ENCODE measurements around the gene COL1A2.

COL1A2 gene

GRCh38 chr7:94394437-94395140 lies at the start of gene COL1A2:
Gene COL1A2, plus strand, starts transcription at chr7:94394895. Its CDS starts 137 bp downstream, at chr7:94395032.
- Histone ChIP-seq H3K36me3 (ENCODE audit: control insufficient read depth in 1 of 2, insufficient read depth in 2 of 2, low read length in 2 of 2) (no peaks in the 10 kb centered on the region), H3K4me1 (ENCODE audit: control insufficient read depth in 1 of 2, insufficient read depth in 2 of 2, low read length in 2 of 2) (peaks cover 0 to 7% of the 10 kb centered on the region in 2 donors), H3K27me3 (ENCODE audit: control insufficient read depth in 1 of 2, insufficient read depth in 2 of 2, low read length in 2 of 2) (peaks cover 0 to 4% of the 10 kb centered on the region in 2 donors), H3K9ac (ENCODE audit: low read depth in 1 of 2, low read length in 2 of 2) (peak within 1 kb of the TSS; percentile 52 to 56), H3K4me3 (ENCODE audit: low read depth in 1 of 2, low read length in 2 of 2) (peak within 1 kb of the TSS; percentile 46 to 72), H3K9me3 (ENCODE audit: control insufficient read depth in 1 of 2, low read length in 2 of 2) (no peaks in the 10 kb centered on the region), H3K27ac (ENCODE audit: low read depth, low read length) (peak within 1 kb of the TSS; percentile 74)

DNA sequence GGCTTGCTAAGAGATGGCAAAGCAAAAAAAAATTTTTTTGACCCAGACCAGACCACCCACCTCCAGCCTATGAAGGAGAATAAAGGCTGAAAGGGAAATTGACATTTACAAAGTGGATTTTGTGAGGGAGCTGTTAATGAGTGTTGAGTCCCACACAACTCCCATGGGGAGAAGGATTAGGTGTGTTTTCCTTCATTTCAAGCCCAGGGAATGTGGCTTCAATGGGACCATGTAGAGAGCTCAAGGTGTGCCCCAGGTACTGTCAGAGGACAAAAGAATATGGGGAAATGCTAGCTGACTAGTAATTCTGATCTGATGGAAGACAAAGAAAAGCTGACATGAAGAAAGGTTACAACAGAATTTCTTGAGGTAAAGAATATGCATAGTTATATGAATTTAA lies 48.8 kb upstream of the COL1A2 start:
- Histone ChIP-seq H3K9me3 (ENCODE audit: control insufficient read depth in 1 of 2, low read length in 2 of 2) (no peaks in the 10 kb centered on the region), H3K27me3 (ENCODE audit: control insufficient read depth in 1 of 2, insufficient read depth in 2 of 2, low read length in 2 of 2) (no peaks in the 10 kb centered on the region), H3K9ac (ENCODE audit: low read depth in 1 of 2, low read length in 2 of 2) (no peak overlapping the region), H3K4me1 (ENCODE audit: control insufficient read depth in 1 of 2, insufficient read depth in 2 of 2, low read length in 2 of 2) (no peaks in the 10 kb centered on the region), H3K36me3 (ENCODE audit: control insufficient read depth in 1 of 2, insufficient read depth in 2 of 2, low read length in 2 of 2) (no peaks in the 10 kb centered on the region), H3K27ac (ENCODE audit: low read depth, low read length) (no peak overlapping the region), H3K4me3 (ENCODE audit: low read depth in 1 of 2, low read length in 2 of 2) (no peak overlapping the region)

GRCh38 chr7:94348142-94348541 lies 46.6 kb upstream of the COL1A2 start:
- no peak overlapping the region for H3K4me3 ChIP-seq (ENCODE audit: low read depth in 1 of 2, low read length in 2 of 2)
- H3K4me1 ChIP-seq (ENCODE audit: control insufficient read depth in 1 of 2, insufficient read depth in 2 of 2, low read length in 2 of 2): no peaks in the 10 kb centered on the region
- no peaks in the 10 kb centered on the region for H3K9me3 ChIP-seq (ENCODE audit: control insufficient read depth in 1 of 2, low read length in 2 of 2)
- no peak overlapping the region for H3K9ac ChIP-seq (ENCODE audit: low read depth in 1 of 2, low read length in 2 of 2)
- no peak overlapping the region for H3K27ac ChIP-seq (ENCODE audit: low read depth, low read length)
- H3K36me3 ChIP-seq (ENCODE audit: control insufficient read depth in 1 of 2, insufficient read depth in 2 of 2, low read length in 2 of 2): no peaks in the 10 kb centered on the region
- H3K27me3 ChIP-seq (ENCODE audit: control insufficient read depth in 1 of 2, insufficient read depth in 2 of 2, low read length in 2 of 2): no peaks in the 10 kb centered on the region

GRCh38 chr7:94350734-94351133 lies 44.0 kb upstream of the COL1A2 start:
- H3K4me3 ChIP-seq (ENCODE audit: low read depth in 1 of 2, low read length in 2 of 2): no peak overlapping the region

GRCh38 chr7:94351703-94352102 lies 43.0 kb upstream of the COL1A2 start:
- H3K4me3 ChIP-seq (ENCODE audit: low read depth in 1 of 2, low read length in 2 of 2): no peak overlapping the region
- no peaks in the 10 kb centered on the region for H3K27me3 ChIP-seq (ENCODE audit: control insufficient read depth in 1 of 2, insufficient read depth in 2 of 2, low read length in 2 of 2)
- H3K27ac ChIP-seq (ENCODE audit: low read depth, low read length): no peak overlapping the region
- no peak overlapping the region for H3K9ac ChIP-seq (ENCODE audit: low read depth in 1 of 2, low read length in 2 of 2)
- H3K9me3 ChIP-seq (ENCODE audit: control insufficient read depth in 1 of 2, low read length in 2 of 2): no peaks in the 10 kb centered on the region
- no peaks in the 10 kb centered on the region for H3K36me3 ChIP-seq (ENCODE audit: control insufficient read depth in 1 of 2, insufficient read depth in 2 of 2, low read length in 2 of 2)
- H3K4me1 ChIP-seq (ENCODE audit: control insufficient read depth in 1 of 2, insufficient read depth in 2 of 2, low read length in 2 of 2): no peaks in the 10 kb centered on the region

More at GRCh38 chr7:94350734-94351133, 44.0 kb upstream of the COL1A2 start:
- Histone ChIP-seq H3K27ac (ENCODE audit: low read depth, low read length) (no peak overlapping the region), H3K36me3 (ENCODE audit: control insufficient read depth in 1 of 2, insufficient read depth in 2 of 2, low read length in 2 of 2) (no peaks in the 10 kb centered on the region), H3K9me3 (ENCODE audit: control insufficient read depth in 1 of 2, low read length in 2 of 2) (no peaks in the 10 kb centered on the region), H3K9ac (ENCODE audit: low read depth in 1 of 2, low read length in 2 of 2) (no peak overlapping the region), H3K27me3 (ENCODE audit: control insufficient read depth in 1 of 2, insufficient read depth in 2 of 2, low read length in 2 of 2) (no peaks in the 10 kb centered on the region), H3K4me1 (ENCODE audit: control insufficient read depth in 1 of 2, insufficient read depth in 2 of 2, low read length in 2 of 2) (no peaks in the 10 kb centered on the region)

DNA sequence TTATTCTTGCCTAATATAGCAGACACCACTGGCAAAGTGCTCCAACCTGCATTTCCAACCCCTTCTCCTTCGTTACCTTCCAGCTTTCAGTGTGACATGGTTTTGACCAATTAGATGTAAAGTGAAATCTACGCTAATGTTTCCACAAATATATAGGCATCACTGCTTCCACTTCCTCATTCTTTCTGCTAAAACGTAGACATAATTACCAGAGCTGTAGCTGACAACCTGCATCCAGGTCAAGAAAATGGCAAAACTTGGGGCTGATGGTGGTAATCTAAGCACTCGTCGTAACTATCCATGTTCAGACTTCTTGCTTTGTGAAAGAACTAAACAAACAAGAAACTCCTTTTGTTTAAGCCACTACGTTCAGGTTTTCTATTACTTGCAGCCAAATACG lies 41.8 kb upstream of the COL1A2 start:
- no peaks in the 10 kb centered on the region for H3K27me3 ChIP-seq (ENCODE audit: control insufficient read depth in 1 of 2, insufficient read depth in 2 of 2, low read length in 2 of 2)
- H3K4me1 ChIP-seq (ENCODE audit: control insufficient read depth in 1 of 2, insufficient read depth in 2 of 2, low read length in 2 of 2): no peaks in the 10 kb centered on the region
- no peaks in the 10 kb centered on the region for H3K9me3 ChIP-seq (ENCODE audit: control insufficient read depth in 1 of 2, low read length in 2 of 2)
- no peak overlapping the region for H3K9ac ChIP-seq (ENCODE audit: low read depth in 1 of 2, low read length in 2 of 2)
- no peak overlapping the region for H3K4me3 ChIP-seq (ENCODE audit: low read depth in 1 of 2, low read length in 2 of 2)
- H3K36me3 ChIP-seq (ENCODE audit: control insufficient read depth in 1 of 2, insufficient read depth in 2 of 2, low read length in 2 of 2): no peaks in the 10 kb centered on the region
- H3K27ac ChIP-seq (ENCODE audit: low read depth, low read length): no peak overlapping the region

- H3K4me1 ChIP-seq (ENCODE audit: control insufficient read depth in 1 of 2, insufficient read depth in 2 of 2, low read length in 2 of 2): no peaks in the 10 kb centered on the region
- no peak overlapping the region for H3K27ac ChIP-seq (ENCODE audit: low read depth, low read length)
- H3K4me3 ChIP-seq (ENCODE audit: low read depth in 1 of 2, low read length in 2 of 2): no peak overlapping the region
- no peaks in the 10 kb centered on the region for H3K36me3 ChIP-seq (ENCODE audit: control insufficient read depth in 1 of 2, insufficient read depth in 2 of 2, low read length in 2 of 2)
- H3K27me3 ChIP-seq (ENCODE audit: control insufficient read depth in 1 of 2, insufficient read depth in 2 of 2, low read length in 2 of 2): no peaks in the 10 kb centered on the region
- H3K9ac ChIP-seq (ENCODE audit: low read depth in 1 of 2, low read length in 2 of 2): no peak overlapping the region
- no peaks in the 10 kb centered on the region for H3K9me3 ChIP-seq (ENCODE audit: control insufficient read depth in 1 of 2, low read length in 2 of 2)
Observed at GRCh38 chr7:94354953-94355352, 39.7 kb upstream of the COL1A2 start.

GRCh38 chr7:94355454-94355853 lies 39.2 kb upstream of the COL1A2 start:
- Histone ChIP-seq H3K9ac (ENCODE audit: low read depth in 1 of 2, low read length in 2 of 2) (no peak overlapping the region), H3K4me1 (ENCODE audit: control insufficient read depth in 1 of 2, insufficient read depth in 2 of 2, low read length in 2 of 2) (no peaks in the 10 kb centered on the region), H3K27me3 (ENCODE audit: control insufficient read depth in 1 of 2, insufficient read depth in 2 of 2, low read length in 2 of 2) (no peaks in the 10 kb centered on the region), H3K36me3 (ENCODE audit: control insufficient read depth in 1 of 2, insufficient read depth in 2 of 2, low read length in 2 of 2) (no peaks in the 10 kb centered on the region), H3K27ac (ENCODE audit: low read depth, low read length) (no peak overlapping the region), H3K9me3 (ENCODE audit: control insufficient read depth in 1 of 2, low read length in 2 of 2) (no peaks in the 10 kb centered on the region), H3K4me3 (ENCODE audit: low read depth in 1 of 2, low read length in 2 of 2) (no peak overlapping the region)

- H3K9ac ChIP-seq (ENCODE audit: low read depth in 1 of 2, low read length in 2 of 2): no peak overlapping the region
- no peaks in the 10 kb centered on the region for H3K4me1 ChIP-seq (ENCODE audit: control insufficient read depth in 1 of 2, insufficient read depth in 2 of 2, low read length in 2 of 2)
- no peaks in the 10 kb centered on the region for H3K36me3 ChIP-seq (ENCODE audit: control insufficient read depth in 1 of 2, insufficient read depth in 2 of 2, low read length in 2 of 2)
- H3K9me3 ChIP-seq (ENCODE audit: control insufficient read depth in 1 of 2, low read length in 2 of 2): no peaks in the 10 kb centered on the region
- no peak overlapping the region for H3K4me3 ChIP-seq (ENCODE audit: low read depth in 1 of 2, low read length in 2 of 2)
- H3K27me3 ChIP-seq (ENCODE audit: control insufficient read depth in 1 of 2, insufficient read depth in 2 of 2, low read length in 2 of 2): no peaks in the 10 kb centered on the region
- H3K27ac ChIP-seq (ENCODE audit: low read depth, low read length): no peak overlapping the region
Observed at GRCh38 chr7:94357076-94357475, 37.6 kb upstream of the COL1A2 start.

- no peak overlapping the region for H3K27ac ChIP-seq (ENCODE audit: low read depth, low read length)
- no peaks in the 10 kb centered on the region for H3K36me3 ChIP-seq (ENCODE audit: control insufficient read depth in 1 of 2, insufficient read depth in 2 of 2, low read length in 2 of 2)
- H3K9ac ChIP-seq (ENCODE audit: low read depth in 1 of 2, low read length in 2 of 2): no peak overlapping the region
- no peaks in the 10 kb centered on the region for H3K27me3 ChIP-seq (ENCODE audit: control insufficient read depth in 1 of 2, insufficient read depth in 2 of 2, low read length in 2 of 2)
- H3K4me1 ChIP-seq (ENCODE audit: control insufficient read depth in 1 of 2, insufficient read depth in 2 of 2, low read length in 2 of 2): no peaks in the 10 kb centered on the region
- H3K9me3 ChIP-seq (ENCODE audit: control insufficient read depth in 1 of 2, low read length in 2 of 2): no peaks in the 10 kb centered on the region
- no peak overlapping the region for H3K4me3 ChIP-seq (ENCODE audit: low read depth in 1 of 2, low read length in 2 of 2)
Observed at GRCh38 chr7:94360926-94361325, 33.8 kb upstream of the COL1A2 start.

Data from duodenal mucosa (tissue), 2 donors.